Osteoblast (primary cell): Measurements from ENCODE around the gene NR5A2. TPM values are rescaled to one million over a fixed set of nuclear protein-coding genes. Genes with fewer than 3 reads are reported as not detected.

Experiments
- DNase-seq: peaks from one replicate; pipeline ENCODE4 v3.0.0; 2011; ENCODE audit warnings: low spot score, mixed read lengths; ENCODE audit not compliant: insufficient read length; ENCODE audit errors: missing footprints
- H2AFZ ChIP-seq: 2 replicates; pipeline ENCODE4 v1.6.0; 2011; ENCODE audit warnings: mild to moderate bottlenecking, low read length
- H3K27ac ChIP-seq: 2 replicates; pipeline ENCODE4 v1.5.1; 2011; ENCODE audit warnings: mild to moderate bottlenecking, low read depth, low read length, moderate library complexity
- H3K27me3 ChIP-seq: 2 replicates; pipeline ENCODE4 v1.6.0; 2012; ENCODE audit warnings: mild to moderate bottlenecking, control low read depth, inconsistent platforms, low read length, moderate library complexity; ENCODE audit not compliant: insufficient read depth
- H3K36me3 ChIP-seq: 2 replicates; pipeline ENCODE4 v1.5.1; 2011; ENCODE audit warnings: mild to moderate bottlenecking, low read length, control low read depth, moderate library complexity; ENCODE audit not compliant: insufficient read depth
- H3K4me1 ChIP-seq: 2 replicates; pipeline ENCODE4 v1.5.1; 2011; ENCODE audit warnings: mild to moderate bottlenecking, low read length, control low read depth, moderate library complexity; ENCODE audit not compliant: insufficient read depth
- H3K4me2 ChIP-seq: 2 replicates; pipeline ENCODE4 v1.6.0; 2011; ENCODE audit warnings: mild to moderate bottlenecking, low read length; ENCODE audit not compliant: insufficient read depth
- H3K4me3 ChIP-seq: fragments of 200-600 bp; sonication (generic); 3 replicates; pipeline ENCODE4 v1.5.1; 2012; ENCODE audit warnings: mild to moderate bottlenecking, low read length, inconsistent platforms; ENCODE audit not compliant: insufficient read depth
- H3K79me2 ChIP-seq: 2 replicates; pipeline ENCODE4 v1.6.0; 2012; ENCODE audit warnings: mild to moderate bottlenecking, low read length, control low read depth, inconsistent platforms; ENCODE audit not compliant: insufficient read depth
- H3K9me3 ChIP-seq: 2 replicates; pipeline ENCODE4 v1.5.1; 2011; ENCODE audit warnings: low read depth, low read length, control low read depth
- H4K20me1 ChIP-seq: 2 replicates; pipeline ENCODE4 v1.6.0; 2012; ENCODE audit warnings: mild to moderate bottlenecking, low read length, control low read depth; ENCODE audit not compliant: insufficient read depth
- total RNA-seq: library from RNA; depleted of rRNA; stranded (reverse); fragments of >200 nt; gene quantifications from 2 replicates; pipeline ENCODE4 v1.2.3, GENCODE V29; 2012
- TF ChIP-seq, protein P1 (sequence below): IDR thresholded peaks from 2 replicates; pipeline ENCODE4 v1.5.1; 2011; ENCODE audit warnings: mild to moderate bottlenecking, low read depth, low read length, moderate library complexity; ENCODE audit errors: extremely low read depth

Gene NR5A2
- total RNA-seq, 1 donor: not detected

DNA sequence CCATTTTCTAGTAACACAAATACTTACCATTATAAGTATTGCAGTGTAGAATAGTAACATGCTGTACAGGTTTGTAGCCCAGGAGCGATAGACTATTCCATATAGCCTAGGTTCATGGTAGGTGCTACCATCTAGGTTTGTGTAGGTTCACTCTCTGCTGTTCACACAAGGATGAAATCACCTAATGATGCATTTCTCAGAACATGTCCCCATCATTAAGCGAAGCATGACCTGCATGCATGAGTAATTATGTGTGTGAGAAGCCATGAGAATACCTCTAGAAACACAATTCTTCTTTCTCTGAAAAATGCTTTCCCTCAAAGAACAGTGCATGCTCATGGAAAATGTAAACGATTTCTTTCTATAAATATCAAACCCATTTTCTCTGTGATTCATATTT is 69.3 kb downstream of the NR5A2 start:
- Histone ChIP-seq H3K27ac (no peak overlapping the region), H2AFZ (no peak overlapping the region), H3K27me3 (peaks cover 10% of the 10 kb centered on the region), H4K20me1 (no peaks in the 10 kb centered on the region), H3K4me2 (no peak overlapping the region), H3K4me3 (no peak overlapping the region), H3K4me1 (peaks cover 5% of the 10 kb centered on the region), H3K9me3 (no peaks in the 10 kb centered on the region), H3K79me2 (no peaks in the 10 kb centered on the region), H3K36me3 (no peaks in the 10 kb centered on the region)
- TF ChIP-seq, protein P1, sequence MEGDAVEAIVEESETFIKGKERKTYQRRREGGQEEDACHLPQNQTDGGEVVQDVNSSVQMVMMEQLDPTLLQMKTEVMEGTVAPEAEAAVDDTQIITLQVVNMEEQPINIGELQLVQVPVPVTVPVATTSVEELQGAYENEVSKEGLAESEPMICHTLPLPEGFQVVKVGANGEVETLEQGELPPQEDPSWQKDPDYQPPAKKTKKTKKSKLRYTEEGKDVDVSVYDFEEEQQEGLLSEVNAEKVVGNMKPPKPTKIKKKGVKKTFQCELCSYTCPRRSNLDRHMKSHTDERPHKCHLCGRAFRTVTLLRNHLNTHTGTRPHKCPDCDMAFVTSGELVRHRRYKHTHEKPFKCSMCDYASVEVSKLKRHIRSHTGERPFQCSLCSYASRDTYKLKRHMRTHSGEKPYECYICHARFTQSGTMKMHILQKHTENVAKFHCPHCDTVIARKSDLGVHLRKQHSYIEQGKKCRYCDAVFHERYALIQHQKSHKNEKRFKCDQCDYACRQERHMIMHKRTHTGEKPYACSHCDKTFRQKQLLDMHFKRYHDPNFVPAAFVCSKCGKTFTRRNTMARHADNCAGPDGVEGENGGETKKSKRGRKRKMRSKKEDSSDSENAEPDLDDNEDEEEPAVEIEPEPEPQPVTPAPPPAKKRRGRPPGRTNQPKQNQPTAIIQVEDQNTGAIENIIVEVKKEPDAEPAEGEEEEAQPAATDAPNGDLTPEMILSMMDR: no peak
- no peak for DNase-seq

DNA sequence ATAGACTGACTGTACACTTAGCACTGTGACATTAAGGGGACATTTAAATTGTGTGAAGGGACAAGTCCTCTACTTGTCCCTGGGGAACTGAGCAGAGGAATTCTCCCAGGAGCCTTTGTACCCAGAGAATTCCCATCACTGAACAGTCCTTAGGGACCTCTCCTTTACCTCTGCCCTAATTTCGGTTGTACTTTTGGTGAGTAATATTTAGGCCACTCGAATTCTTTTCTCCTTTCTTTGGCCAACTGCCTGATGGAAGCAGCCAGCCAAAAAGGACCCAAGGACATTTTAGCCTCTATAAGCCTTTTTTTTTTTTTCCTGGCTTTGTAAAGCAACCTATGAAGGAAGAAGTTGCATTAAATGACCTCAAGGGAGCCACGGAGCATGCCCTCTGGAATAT is 71.5 kb downstream of the NR5A2 start:
- Histone ChIP-seq H3K79me2 (no peaks in the 10 kb centered on the region), H4K20me1 (no peaks in the 10 kb centered on the region), H3K27me3 (no peaks in the 10 kb centered on the region), H2AFZ (no peak overlapping the region), H3K4me3 (no peak overlapping the region), H3K4me2 (no peak overlapping the region), H3K27ac (no peak overlapping the region), H3K36me3 (no peaks in the 10 kb centered on the region), H3K9me3 (no peaks in the 10 kb centered on the region), H3K4me1 (peaks cover 5% of the 10 kb centered on the region)
- TF ChIP-seq, protein P1: no peak
- peak; percentile 73 for DNase-seq

DNA sequence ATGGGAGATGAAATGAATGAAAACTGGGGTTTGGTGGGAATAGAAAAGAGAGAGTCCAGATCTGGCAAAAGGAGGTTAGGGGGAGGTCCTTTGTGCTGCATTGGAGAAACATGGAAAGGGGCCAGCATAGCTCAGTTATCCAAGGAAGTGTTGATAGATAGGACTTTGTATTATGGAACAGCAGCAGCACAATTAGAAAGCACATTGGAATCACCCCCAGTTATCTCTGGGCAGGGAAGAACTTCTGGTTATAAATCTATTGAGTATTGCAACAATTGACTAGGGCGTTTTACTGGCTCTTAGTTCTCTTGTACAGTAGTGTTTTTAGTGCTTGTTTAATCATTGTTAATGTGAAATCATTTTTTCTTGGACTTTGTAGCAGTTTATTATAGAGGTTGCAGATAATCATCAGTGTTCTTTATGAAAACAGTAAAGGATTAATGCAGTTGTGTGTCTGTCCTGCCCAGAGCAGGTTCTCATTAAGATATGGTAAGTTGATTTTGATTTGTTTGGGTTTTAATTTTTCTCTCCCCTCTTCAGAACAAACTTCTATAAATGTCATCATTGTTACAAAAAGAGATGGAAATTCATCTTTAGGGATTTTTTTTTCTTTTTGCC is 76.6 kb downstream of the NR5A2 start:
- no peaks in the 10 kb centered on the region for H3K79me2 ChIP-seq
- DNase-seq: no peak
- no peak overlapping the region for H3K4me3 ChIP-seq
- no peaks in the 10 kb centered on the region for H3K9me3 ChIP-seq
- H3K27ac ChIP-seq: no peak overlapping the region
- no peak overlapping the region for H2AFZ ChIP-seq
- H3K4me2 ChIP-seq: no peak overlapping the region
- peaks cover 5% of the 10 kb centered on the region for H3K27me3 ChIP-seq
- no peaks in the 10 kb centered on the region for H3K36me3 ChIP-seq
- peaks cover 3% of the 10 kb centered on the region for H3K4me1 ChIP-seq
- no peaks in the 10 kb centered on the region for H4K20me1 ChIP-seq
- TF ChIP-seq, protein P1: no peak

DNA sequence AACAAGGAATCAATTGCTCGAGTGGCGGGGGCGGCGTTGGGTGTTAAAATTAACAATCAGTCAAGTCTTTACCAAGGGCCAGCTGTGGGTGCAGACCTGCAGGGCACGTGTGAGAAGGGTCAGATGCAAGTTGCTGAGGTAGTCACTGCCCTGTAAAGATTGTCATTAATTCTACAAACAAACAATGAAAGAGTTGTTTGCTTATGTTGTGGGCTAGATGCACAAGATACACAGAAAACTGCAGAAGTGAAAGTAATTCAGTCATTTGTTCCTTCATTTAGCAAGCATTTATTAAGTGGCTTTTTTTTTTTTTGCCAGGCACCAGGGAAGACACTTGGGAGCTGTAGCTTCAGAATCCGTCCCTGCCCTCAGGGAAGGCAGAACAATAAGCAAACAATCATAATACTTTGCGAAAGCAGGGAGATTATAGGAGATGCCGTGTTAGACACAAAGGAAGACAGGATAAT is 79.5 kb downstream of the NR5A2 start:
- Histone ChIP-seq H3K4me1 (no peaks in the 10 kb centered on the region), H3K79me2 (no peaks in the 10 kb centered on the region), H2AFZ (no peak overlapping the region), H3K36me3 (no peaks in the 10 kb centered on the region), H3K27me3 (peaks cover 25% of the 10 kb centered on the region), H3K4me2 (peak overlapping the region; percentile 54), H3K4me3 (peak overlapping the region; percentile 37), H4K20me1 (no peaks in the 10 kb centered on the region), H3K9me3 (no peaks in the 10 kb centered on the region), H3K27ac (no peak overlapping the region)
- TF ChIP-seq, protein P1: no peak
- DNase-seq: no peak
